Inflammatory macrophage treated with lipopolysaccharide for 1 hour (primary cell): ENCODE data around the gene DDC.
A peak's percentile ranks its signal among the peaks of the same experiment; 100 is the strongest.

Source experiments
- DNase-seq, 2 donors: peaks; one replicate each; pipeline ENCODE4 v3.0.0-alpha.2; 2020 to 2022

Gene DDC

DNA sequence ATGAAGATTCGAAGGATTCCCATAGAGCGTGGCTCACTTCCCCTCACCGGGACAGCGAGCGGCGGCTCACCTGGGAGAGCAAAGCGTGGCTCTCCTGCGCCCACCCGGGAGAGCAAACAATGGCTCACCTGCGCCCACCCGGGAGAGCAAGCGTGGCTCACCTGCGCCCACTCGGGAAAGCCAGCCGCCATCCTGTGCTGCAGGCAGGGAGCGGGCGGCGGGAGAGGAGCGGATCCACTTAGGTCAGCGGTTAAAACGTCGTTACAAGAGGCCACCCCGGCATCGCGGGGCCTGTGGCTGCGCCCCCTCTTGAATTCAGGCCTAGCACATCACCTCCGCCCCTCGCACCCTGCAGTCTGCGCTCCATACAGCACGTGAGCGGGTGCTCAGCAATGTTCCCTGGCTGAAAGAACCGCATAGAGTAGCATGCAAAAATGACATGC lies 114.6 kb downstream of the DDC start:
- DNase-seq, result no peak

DNA sequence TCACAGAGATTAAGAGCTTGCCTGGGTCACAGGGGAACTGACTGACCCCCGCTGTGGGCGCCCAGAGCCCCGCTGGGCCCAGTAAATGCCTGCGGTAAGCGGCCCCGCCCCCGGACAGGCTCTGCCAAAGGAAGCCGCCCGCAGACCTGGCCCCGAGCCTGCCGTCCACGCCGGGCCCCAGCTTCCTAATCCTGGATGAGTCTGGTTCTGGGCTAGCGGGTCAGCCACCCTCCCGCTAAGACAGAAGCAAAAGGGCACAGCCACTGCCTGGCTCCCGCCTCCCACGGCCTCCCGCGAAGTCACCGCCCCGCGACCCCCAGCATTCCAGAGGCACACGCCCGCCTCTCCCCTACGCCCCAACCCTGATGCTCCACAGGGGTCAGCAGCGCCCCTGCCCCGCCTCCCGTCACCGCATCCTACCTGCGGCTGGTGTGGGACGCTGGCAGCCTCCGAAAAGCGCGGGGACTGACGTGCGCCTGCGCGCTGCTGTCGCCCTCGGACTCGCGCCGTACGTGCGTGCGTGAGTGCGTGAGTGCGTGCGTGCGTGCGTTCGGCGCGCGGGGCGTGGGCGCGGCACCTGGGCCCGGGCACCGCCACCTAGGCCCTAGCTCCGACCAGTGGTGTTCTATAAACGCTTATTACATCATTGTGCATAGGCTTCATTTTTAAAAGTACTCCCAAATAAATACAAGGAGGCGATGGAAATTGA lies 115.2 kb downstream of the DDC start, which contains the start of gene FIGNL1:
Gene FIGNL1, minus strand, starts transcription at position 470 of the 709 bp plus-strand sequence. CDS start 3,063 bp downstream, outside the sequence.
- peak; percentile 47 to 52 for DNase-seq

DNA sequence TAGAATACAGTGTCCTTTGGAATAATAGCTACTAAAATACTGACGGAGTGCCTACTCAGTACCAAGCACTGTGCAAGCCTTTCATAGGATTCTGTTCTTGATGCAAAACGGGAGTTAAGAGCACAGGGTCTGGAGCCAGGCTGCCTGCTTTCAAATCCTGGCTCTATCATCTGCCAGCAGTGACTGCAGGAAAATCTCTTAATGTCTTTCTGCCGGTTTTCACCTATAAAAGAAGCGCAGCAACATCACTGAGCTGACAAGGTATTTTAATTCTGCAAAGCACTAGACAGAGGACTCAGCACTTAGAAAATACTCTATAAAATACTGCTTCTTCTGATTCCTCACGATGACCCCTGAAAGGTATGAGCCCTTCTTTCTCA lies 115.7 kb downstream of the DDC start:
- DNase-seq, result no peak

DNA sequence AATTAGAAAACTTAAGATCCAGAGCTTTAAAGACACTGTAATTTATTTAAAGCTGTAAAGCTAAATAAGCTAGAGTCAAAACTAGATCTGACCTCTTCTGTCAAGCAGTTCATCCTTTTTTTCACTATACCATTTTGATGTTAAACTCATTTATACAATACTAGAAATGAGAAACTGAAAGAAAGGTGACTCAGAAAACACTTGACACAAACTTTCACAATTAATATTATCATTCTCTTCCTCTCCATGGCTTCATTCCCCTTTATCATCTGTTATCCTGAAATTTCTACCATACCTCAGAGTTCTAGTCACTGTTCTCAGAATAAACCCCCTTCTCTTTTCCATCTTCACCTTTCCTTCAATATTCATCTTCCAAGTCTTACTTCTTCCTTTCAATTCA lies 116.4 kb downstream of the DDC start:
- peak; percentile 14 to 26 for DNase-seq

DNA sequence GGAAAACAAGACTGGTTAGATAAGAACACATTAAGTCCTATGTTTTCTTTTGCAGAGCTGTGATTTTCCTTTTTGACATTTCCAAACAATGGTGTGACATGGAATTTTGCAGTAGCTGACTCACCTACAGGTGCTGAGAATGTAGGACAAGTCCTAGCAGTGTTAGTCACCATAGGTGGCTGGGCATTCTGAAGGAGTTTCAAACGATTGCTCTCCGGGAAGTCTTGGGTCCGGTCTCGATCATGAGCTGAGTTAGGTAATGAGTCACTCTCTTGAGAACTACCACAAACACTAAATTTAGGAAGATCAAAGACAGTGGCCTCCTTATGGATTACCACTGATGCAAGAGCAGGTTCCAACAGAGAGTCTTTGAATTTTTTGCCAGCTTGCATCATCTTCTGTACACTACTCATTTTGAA lies 118.7 kb downstream of the DDC start:
- no peak for DNase-seq

DNA sequence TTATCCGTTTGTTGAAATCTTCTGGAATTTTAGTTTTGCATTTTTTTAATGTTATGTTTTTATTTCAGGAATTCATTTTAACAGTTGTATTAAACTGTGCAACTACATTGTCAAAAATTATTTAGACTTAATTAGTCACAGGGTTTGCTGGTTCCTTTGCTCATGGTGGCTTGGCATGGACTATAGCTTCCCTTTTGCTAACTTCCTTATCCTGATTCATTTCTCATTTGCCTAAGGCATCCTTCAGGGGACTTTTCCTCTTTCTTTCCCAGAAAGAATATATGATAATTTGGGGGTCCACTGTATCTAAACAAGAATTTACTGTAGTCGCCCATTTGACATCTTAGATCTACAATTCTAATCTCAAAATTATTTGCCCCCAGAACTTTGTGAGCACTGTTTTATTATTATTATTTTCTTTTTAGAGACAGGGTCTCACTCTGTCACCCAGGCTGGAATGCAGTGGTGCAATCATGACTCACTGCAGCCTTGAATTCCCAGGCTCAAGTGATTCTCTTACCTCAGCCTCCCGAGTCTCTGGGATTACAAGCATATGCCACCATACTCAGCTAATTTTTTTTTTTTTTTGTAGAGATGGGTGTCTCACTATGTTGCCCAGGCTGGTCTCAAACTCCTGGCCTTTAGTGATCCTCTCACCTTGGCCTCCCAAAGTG lies 128.9 kb downstream of the DDC start:
- DNase-seq, result peak; percentile 64 to 76

DNA sequence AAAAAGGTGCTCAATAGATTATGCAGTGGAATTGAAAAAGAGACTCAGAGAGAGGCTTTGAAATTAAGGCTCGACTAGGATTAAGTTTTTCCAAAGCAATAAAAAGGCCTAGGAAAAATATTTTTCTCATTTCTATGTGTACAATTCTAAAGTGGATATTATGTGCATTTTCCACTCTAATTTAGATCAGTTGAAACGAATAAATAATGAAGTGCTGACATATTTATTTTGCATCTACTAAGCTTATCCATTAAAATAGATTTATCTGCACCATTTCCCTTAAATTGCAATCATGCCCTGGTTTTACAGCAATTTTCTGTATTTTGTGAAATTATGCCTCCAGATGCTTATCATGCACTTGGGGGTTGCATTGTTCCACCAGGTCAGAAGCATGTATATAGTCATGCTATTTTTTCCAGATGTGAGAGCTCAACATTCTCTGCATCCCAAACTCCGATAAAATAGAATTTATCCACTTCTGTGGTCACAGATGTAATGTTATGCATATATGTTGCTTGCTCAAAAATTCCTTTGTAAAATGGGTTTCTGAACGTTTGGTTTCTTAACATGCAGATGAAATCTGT lies 133.4 kb downstream of the DDC start:
- DNase-seq, result no peak

DNA sequence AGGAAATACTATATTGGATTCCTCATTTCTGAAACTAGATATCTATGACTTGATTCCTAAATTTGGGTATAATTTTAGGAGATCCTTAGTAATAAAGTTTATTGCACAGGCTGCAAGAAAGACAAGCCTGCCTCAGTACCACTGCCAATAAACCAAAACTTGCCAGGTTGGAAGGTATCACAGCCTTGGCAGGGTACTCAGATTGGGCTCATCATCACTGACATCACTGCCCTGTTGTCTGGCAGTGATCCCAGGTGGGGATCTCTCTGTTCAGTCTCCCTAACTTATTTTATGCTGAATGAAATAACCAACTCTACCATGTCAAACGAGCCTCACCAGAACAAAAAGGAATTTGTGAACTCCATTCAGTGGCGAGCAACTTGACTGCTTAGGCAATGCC lies 133.9 kb downstream of the DDC start:
- DNase-seq, result no peak

DNA sequence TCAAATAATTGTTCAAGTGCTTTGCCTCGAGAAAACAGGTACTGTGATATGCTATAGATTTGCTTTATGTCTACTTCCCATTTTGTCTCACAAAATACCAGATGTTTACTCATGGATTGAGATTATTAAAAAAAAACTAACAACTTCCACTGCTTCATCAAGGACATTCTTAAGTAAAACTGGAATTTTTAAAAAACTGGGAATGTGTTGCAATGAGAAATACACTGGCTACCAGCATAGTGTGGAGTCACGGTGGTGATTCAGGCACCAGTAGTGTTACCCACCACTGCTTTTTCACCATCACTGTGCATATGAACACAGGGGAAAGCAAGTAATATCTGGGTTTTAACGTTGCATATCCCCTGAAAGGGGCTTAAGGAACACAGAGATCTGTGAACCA lies 136.3 kb downstream of the DDC start:
- DNase-seq, result peak; percentile 48 to 61

DNA sequence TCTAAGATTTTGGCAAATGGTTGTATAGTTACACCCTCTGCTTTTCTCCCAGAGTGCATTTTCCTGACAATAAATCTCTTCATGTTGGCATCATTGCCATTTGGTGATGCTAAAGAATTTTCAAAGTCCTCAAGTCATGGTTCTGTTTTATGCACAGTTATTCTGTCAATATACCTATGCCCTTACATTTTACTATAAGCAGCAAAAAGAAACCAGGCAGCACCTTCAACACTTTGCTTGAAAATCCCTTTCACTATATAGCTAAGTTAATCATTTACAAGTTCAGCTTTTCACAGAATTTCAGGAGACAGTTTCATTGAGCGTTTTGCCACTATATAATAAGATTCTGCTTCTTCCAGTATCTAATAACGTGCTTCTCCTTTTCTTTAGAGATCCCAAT lies 137.7 kb downstream of the DDC start:
- DNase-seq, result no peak

DNA sequence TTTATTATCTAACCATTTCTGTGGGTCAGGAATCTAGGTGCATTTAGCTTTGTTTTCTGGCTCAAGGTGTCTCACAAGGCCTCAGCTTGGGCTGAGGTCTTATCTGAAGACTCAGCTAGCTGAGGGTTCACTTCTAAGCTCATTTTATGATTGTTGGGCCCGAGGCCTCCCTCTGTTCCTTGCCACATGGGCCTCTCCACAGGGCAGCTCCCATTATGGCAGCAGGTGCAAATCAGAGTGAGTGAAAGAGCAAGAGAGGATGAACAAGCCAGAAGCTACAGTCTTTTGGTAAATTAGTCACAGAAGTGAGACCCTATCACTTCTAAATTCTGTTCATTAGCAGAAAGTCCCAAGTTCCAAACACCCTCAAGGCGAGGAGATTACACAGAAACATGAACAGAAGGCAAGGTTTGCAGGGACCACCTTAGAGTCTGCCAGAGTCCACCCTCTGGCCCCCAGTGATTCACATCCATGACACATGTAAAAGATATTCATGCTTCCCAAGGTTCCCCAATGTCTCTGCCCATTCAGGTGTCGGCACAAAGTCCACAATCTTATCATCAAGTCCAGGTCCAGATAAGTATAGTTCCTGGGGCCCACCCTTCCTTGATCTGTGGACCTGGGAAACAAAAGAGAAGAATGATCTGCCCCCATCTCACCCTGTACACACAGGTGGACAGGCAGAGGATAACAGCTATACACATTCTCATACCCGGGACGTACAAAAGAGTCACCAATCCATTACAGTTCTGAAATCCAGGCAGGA lies 138.7 kb downstream of the DDC start:
- DNase-seq, result no peak

DNA sequence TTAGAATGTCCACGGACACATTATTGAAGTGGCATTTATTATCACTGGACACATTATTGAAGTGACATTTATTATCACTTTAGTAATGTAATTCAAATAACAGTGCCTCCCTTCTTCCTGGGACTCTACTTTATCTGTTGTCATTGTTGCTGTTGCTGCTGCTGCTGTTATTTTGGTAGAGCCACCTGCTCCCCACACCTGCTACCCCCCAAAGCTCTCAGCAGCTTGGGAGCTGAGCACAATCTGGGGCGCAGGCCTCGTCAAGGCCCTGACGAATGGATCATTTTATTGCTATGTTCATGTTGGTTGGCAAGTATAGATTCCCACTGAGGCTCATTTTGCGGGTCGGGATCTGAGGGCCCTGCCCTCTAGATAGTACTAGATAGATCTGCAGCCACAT lies 139.9 kb downstream of the DDC start:
- DNase-seq, result no peak

DNA sequence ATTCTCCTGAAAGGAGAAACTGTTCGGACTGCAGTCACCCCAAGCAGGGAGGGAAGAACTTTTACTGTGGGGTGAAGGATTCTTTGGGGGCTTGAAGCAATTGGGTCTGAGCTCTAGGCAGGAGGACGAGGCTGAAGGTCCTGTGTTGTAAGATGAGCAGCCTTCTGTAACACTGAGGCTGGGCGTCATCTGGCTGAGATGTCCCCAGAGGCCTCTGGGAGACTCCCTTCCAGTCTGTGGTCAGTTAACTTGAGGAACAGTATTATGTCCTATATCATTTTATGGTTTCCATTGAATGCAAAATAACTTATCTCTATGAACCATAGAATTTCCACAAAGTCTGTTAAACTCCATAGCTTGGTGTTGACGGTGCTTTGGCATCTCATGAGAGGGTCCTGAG lies 141.3 kb downstream of the DDC start:
- no peak for DNase-seq

DNA sequence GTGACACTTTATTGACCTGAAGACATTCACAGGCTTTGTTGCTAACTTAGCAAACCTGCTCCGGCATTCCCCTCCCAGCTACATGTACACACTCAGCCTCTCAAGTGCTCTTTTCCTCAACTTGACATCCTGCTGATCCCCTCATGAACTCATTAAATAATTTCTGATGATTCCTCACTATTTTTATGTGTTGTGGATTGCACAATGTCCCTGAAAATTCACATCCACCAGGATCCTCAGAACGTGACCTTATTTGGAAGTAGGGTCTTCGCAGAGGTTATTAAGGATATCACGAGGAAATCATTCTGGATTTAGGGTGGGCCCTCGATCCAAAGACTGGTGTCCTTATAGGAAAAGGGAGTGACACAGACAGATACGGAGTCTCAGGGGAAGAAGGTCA lies 142.3 kb downstream of the DDC start:
- no peak for DNase-seq

DNA sequence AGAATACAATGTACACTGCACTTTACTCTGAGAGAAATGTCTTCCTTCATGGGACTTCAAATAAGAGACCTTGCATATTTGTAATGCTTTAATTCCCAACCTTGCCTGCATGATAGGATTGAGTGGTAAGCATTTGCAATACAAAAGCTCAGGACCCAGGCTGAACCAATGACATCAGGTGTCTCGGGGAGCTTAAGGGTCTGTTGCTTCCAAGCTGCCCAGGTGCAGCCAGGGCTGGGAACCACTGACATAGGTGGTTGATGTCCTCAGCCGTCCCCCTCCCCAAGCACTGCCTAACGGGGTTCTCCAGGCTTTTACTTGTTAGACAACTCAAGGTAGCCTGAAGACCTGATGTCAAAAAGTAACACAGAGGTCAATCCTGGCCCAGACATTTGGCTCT lies 144.2 kb downstream of the DDC start:
- no peak for DNase-seq

DNA sequence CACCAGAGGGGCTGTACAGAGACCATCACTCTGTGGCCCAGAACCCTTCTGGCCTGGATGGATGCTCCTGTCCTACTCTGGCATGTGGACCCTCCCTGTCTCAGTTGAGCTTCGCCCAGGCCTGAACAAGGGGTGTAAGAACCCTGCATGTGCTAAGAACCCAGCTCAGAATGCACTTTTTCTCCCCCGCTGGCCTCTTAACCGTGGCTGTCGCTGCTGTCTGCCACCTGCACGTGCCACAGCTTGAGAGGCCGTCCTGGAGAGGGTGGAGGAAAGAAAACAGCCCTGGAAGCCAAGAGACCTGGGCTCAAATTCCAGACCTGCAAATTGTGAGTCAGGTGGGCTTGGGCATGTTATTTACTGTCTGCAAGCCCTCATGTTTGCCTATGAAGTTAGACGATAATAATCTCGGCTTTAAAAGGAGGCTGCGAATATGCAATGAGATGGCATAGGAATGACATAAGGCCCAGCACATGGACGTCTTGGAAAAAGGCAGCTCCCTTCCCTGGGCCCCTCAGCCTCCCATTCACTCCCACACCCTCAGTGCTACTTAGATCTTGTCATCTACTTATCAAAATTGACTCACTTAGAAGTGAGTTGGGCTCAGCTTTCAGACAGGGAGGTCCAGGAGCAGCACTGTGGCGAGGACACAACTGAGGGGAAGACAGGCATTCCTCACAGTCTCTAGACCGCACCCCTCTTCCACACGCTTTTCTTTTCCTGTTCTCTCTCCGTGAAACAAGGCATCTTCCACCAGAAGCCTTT lies 146.5 kb downstream of the DDC start:
- no peak for DNase-seq

DNA sequence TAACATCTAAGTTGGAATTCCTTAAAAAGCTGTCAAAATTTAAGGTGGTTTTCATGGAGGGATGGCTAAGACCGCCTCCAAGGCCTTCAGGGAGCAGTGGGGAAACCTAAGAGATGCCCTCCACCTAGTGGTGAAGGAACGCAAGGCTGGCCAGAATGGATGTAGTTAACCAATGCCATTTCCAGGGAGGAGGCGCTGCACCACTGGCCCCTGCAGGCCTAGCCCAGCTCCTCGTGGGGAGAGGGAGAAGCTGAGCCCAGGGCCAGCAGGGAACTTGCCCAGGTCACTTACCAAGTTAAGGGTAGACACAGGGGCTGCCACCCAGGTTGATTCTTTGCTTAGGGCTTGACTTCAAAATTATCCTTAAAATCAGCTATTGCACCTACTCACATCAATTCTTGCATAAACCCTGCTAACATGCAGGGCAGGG lies 147.1 kb downstream of the DDC start:
- DNase-seq, result peak; percentile 83 to 94

DNA sequence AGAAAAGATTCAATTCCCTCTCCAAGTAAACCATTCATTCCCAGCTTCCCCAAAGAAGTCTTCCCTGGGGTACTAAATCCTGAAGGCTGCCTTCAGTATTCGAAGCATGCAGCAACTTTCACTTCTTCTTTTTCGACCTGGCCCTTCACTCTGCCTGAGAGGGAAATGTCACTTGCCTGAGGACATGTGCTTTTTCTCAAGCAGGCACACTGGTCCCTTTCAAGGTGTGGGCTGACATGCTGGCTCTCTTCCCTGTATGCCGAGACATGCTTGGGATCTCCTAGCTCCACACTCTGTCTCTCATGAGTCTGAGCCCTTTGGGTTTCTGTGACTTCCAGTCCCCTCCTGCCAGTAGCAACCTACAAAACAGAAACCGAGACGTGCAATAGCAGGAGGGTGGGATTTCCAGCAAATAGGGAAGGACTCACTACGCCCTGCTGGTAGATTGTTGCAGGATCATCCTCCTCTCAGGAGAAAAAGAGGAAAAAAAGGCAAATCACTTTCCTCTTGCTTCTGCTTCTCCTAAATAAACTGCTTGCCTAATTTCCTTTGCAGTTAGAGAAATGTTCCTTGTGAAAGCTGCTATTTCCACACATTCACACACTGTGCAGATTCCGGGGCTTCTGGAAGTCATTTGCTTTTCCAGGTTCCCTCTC lies 148.6 kb downstream of the DDC start:
- DNase-seq, result peak; percentile 86 to 95

DNA sequence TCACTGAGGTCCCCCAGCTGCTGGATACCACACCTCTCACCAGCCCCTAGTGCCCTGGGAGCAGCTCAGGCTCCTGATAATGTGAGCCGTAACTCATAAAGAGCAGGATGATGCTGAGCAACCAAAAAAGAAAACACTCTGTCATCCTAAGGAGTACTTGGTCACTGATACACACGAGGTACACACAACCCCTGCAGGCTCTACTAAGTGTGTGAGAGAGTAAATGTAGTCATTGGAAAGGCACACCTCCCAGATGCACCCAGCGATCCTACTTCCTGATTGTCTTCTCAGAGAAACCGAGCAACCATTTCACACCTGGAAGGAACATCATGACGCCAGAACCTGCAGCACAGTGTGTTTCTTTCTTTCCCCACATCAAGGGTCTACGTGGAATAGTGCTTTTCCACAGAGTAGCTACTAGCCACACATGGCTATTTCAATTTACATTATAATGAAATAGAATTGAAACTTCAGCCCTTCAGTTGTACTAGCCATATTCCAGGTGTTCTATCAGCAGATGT lies 149.3 kb downstream of the DDC start:
- no peak for DNase-seq

DNA sequence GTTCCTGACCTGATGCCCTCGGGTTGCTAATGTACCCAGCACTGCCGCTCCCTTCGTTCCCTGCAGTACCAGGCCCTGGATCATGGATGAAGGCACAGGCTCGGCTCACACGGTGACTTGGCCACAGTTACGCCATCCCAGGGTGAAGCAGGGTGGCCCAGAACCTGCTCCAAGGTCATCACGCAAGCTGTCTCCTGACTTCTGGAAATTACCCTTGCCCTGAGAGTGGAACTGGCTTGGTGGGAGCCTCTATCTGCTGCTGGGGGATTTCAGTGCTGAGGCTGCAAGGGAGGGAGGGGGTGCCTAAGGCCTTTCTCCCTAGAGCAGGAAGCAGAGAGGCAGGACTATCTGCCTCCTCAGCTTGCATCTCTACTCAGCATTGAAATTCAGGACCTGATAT lies 151.6 kb downstream of the DDC start:
- peak in 1 of 2 donors; percentile 70 for DNase-seq

DNA sequence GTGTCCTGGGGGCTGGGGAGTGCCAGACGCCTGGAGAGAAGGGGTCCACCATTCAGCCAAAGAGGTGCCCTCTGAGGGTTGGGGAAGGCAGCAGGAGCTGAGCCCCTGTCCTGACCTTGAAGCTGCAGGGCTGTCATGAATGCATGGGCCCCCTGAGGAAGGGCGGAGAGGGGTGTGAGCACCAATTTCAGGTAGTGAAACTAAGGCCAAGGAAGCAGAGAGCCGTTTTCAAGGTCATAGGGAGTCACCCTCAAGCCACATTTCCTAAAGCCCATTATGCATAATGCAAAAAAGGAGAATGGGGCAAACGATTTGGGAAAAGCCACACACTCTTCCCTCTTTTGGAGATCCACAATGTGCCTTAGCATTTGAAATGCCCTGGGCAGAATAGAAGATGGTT lies 152.2 kb downstream of the DDC start:
- DNase-seq, result peak in 1 of 2 donors; percentile 42

DNA sequence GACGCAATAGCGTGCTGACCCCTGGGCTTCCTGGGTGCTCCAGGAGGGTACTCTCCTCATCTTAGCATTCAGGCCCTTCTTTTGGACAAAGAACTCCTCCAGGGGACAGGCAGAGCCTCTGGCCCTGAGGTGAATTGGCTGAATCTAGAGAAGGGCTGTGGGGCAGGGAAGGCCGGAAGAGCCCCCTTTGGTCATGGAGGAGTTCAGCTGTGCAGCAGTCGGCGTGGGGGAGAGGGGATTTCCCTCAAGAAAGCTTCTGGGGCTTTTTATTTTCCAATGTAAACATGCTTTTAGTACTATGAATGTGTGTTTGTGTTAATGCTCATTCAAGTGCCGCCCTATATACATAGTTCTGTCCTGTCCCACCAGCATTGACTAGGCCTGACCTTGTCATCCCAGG lies 153.9 kb downstream of the DDC start:
- peak in 1 of 2 donors; percentile 23 for DNase-seq
